ENCODE results near the gene C1orf198.
"Not testable (repeated sequence)": the region's sequence is repeated elsewhere in the genome, so short reads cannot be mapped to it uniquely, and the experiment has no call there.

C1orf198 gene

DNA sequence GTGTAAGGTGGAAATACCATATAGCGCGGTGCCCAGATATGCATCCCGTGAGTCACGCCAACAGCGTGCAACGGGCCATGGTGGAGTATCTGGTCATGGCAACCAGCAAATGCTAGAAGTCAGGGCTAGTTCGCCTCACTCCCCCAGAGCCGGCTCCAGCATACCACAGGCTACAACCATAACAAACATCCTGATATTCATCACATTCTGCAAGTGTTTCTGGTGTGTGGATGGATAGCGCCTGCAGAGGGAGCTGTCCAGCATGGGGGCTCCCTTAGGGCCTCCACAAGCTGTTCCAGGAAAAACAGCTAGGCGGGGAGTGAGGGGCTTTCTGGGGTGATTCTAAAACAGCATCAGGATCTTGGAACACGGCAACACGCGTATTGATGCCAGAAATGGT is 6.8 kb downstream of the C1orf198 start:
- DNase-seq (ENCODE audit: low read depth in 3 of 3, low spot score in 1 of 3): no peak

DNA sequence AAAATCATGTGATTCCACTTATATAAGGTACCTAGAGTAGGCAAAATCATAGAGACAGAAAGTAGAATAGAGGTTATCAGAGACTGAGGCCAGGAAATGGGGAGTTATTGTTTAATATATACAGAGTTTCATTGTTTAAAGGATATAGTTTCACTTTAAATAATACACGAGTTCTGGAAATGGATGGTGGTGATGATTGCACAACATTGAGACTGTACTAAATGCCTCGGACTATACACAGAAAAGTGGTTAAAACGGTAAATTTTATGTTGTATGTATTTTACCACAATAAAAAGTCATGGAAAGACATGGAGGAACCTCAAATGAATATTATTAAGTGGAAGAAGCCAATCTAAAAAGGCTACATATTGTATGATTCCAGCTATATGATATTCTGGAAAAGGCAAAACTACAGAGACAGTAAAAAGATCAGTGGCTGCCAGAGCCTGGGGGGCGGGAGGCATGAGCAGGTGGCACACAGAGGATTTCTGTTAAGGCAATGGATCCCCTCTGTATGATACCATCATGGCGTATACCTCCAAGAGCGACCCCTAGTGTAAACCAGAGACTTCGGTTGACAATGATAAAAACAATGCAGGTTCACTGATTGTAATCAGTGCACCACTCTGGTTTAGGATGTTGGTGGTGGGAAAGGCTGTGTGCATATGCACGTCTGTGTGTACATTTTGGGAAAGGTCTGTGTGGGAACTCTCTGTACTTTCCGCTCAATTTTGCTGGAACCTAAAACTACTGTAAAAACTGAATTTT is 7.5 kb downstream of the C1orf198 start:
- no peak for DNase-seq (ENCODE audit: low read depth in 3 of 3, low spot score in 1 of 3)

DNA sequence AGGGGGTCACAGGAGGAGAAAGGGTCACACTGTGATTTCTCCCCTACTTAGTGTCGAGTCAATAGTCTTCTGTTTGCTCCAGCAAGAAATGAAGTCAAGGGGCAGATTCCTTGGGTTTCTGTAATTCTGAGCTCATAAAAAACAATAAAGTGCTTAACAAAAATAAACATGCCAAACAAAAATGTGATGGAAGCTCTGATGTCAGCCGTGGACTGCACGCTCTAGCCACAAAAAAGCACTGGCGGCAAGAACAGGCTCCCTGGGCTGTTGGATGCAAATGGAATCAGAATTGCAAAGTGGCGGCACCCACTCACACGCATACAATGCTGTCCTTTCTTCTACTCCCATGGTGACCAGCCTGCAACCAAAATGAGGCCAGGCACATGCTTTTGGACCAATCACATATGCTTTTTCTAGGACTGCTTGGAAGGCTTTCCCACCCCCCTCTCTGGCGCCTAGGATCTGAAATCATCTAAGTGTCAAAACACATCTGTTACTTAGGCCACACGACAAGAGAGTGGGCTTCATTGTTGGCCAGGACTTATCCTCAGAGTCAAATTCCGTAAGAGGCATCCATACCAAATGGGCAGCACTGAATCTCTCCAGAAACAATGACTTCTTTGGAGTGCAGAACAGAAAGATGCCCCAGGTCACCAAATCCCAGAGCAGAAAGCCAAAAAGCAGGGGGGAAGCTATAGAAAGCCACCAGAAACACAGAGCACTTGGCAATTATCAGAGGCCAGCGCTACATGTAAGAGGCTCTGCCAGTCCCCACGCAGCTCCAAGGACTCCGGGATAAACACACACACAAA is 9.2 kb downstream of the C1orf198 start:
- DNase-seq (ENCODE audit: low read depth in 3 of 3, low spot score in 1 of 3): no peak

DNA sequence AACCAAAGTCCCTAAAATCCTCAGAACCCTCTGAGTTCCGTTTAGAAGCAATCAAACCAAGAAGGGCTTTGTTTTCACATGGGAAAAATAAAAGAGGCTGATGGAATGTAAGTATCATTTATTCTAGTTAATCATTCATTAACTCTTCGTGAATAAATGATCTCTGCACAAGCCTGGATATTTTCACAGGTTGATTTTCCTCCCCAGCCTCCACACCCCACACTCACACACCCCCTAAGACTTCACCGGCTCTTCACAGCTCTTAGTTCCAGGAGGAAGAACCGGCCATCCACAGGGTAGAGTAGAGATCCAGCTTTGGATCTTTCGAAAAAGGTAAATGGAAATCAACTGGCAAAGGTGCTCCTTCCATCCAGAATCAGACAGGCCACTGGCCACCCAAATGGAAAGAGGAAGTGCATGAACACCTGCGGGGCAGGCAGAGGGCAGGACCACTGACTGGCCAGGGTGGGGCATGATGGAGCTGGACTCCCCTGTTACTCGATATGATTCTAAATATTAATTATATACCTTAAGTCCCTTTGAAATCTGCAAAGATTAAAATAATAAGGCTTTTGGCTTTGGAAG is 10.0 kb downstream of the C1orf198 start:
- DNase-seq (ENCODE audit: low read depth in 3 of 3, low spot score in 1 of 3): no peak

DNA sequence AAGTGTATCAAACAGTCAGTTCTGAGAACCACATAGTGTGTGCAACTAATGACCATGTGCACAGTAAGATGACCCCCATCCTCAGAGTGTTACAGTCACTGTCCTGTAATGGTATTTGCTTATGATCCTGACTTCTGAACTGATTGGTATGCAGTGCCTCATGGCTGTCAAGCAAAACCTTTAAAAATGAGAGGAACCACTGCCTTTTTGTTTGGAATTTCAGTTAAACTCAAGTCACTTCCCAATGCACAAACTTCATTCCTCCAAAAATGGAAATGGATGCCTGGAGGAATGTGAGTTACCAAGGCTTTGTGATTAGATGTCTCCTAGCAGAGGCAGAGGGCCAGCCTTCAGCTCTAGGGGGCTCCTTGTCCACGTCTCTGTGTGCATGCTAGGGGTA is 10.5 kb downstream of the C1orf198 start:
- DNase-seq (ENCODE audit: low read depth in 3 of 3, low spot score in 1 of 3): no peak

DNA sequence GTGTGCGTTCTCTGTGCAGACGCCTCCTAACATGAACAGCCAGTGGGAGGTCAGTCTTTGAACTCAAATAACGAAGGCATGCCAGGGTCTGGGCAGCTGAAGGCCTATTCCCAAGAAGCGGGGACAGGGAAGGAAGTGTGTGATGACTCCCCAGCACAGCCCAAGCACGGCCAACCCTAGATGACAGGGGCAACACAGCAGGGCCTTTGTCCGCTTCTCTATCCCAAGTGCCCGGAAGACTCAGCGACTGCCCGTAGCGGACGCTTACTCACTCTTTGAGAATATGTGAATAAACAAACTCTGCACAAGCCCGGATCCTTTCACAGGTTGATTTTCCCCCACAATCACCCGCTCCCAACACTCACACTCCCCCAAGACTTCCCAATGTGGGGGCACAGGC is 11.2 kb downstream of the C1orf198 start:
- no peak for DNase-seq (ENCODE audit: low read depth in 3 of 3, low spot score in 1 of 3)

DNA sequence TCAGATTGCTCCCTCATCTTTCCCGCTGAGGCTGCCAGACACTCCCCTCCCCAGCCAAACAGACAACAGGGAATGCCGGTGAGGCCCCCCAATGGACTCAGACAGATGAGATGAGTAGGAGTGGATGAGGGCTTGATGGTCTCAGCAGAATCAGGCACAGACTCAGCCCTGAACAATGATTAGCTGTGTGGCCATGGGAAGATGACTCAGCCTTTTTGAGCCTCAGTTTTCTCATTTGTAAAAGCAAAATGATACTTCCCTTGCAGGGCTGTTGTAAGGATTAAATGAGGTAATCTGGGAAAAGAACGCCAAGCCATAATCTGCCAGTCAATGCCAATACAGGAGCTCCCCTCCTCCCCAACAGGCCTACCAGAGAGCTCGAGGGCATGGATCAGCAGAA is 12.4 kb downstream of the C1orf198 start:
- DNase-seq (ENCODE audit: low read depth in 3 of 3, low spot score in 1 of 3): no peak

DNA sequence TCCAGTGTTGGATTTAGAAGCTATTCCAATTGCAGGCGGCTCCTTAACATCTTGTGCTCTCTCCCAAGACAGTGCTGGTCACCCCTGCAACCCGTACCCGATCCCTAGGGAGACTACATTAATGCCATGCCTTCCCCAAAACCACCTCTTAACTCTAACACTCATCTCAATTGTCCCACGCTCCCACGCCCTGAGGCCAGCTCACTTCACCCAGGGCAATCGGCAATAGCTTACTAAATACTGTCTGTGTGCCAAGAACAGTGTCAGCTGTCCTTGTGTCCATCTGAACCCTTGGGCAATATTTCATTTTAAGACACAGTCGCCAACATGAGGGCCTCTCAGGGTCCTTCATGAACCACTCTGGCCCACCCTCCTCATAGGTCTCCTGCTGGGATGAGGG is 13.9 kb downstream of the C1orf198 start:
- DNase-seq (ENCODE audit: low read depth in 3 of 3, low spot score in 1 of 3): no peak

DNA sequence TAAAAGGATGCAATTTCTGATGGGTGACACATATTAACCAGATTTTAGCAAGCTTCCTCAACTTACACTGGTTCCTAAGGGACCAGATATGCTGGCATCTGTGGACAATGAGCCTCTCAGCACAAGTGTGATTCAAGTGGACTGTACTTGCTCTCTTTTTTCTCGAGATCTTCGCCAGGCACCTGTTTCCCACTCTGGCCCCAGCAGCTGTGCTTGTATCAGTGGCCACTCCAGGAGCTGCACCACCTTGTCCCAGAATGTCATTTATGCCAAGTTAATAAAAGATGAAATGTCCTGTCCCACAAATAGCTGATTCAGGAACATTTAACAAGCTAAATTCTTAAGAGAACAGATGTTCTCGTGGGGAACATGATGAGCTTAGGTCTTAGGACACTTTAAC is 14.6 kb downstream of the C1orf198 start:
- no peak for DNase-seq (ENCODE audit: low read depth in 3 of 3, low spot score in 1 of 3)

DNA sequence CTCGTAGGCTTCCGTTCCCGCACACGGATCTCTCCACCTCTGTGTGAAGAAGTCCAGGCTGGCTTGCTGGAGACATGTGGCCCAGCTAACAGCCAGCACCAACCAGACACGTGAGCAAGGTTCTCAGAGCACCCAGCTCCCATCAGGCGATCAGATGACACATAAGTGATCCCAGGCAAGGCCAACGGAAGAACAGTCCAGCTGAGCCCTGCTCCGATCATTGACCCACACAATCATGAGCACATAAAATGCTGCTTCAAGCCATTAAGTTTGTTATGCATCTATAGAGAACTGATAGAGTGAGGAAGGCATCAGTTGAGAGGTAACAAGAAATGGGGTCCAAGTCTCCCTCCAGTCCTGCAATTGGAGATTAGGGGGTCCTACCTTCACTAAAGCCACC is 15.4 kb downstream of the C1orf198 start:
- no peak for DNase-seq (ENCODE audit: low read depth in 3 of 3, low spot score in 1 of 3)

DNA sequence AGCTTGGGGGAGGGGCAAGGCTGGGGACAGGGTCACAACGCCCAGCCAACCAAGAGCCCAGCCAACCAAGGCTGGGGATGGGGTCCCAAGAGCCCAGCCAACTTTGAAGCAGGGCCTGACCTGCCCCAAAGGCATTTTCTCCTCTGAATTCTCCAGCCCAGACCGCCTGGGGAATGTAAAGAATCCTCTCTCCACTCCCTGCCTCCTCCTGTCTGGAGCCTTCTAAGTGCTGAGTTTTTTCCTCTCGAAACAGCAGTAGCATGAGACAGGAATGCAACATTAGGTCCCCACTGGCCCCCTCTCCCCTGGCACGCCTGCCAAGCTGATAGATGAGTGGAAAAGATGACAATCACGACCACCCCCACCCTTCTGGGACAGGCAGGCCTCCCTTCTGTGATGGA is 17.0 kb downstream of the C1orf198 start:
- no peak for DNase-seq (ENCODE audit: low read depth in 3 of 3, low spot score in 1 of 3)

DNA sequence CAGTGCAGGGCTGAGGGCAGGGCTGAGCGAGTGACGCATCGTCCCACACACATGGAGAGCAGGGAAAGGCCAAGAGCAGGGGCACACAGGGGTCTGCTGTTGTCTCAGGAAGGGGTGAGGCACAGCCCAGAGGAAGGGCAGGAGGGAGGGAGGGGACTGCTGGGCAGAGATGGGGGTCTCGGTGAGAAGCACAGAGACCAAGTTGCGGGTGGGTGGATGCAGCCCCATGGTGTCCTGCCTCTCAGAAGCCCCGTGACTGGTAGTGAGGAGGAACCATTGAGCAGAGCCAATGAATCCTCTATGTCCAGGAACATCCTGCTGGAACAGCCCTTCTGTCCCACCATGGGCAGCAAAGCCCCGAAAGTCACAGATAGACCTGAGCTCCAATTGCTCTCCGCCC is 17.8 kb downstream of the C1orf198 start:
- DNase-seq (ENCODE audit: low read depth in 3 of 3, low spot score in 1 of 3): no peak

DNA sequence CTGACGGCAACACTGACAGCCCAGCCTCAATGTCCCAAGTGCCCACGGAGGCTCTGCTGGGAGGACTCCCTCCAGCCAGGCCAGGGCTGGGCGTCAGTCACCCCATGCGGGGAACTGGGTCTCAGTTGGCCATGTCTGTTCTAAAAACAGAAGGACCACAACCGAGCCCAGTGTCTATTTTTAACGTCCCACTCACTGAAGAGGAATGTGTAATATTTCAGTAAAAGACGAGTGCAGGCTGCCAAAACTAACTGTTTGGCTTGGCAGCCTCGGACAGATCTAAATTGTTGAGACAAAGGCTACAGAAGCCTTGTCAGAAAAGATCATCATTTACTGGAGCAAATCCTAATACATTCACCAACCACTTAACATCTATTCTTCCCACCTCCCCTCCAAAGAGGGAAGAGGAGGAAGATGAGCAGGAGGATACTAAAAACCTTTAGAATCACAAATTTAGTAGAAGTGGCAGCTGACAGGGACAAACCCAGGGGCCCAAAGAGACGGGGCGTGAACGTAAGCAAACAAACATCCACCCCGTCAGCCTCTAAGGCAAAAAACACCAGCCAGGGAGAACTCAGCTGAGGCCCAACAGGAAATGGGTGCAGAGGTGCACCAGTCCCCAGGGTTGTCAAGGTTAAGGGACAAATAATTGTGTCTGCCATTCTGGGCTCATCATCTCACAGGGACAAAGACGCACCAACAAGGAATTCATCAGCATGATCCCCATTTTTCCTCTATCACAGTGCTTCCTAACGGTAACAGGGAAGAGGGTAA is 18.7 kb downstream of the C1orf198 start:
- no peak for DNase-seq (ENCODE audit: low read depth in 3 of 3, low spot score in 1 of 3)

DNA sequence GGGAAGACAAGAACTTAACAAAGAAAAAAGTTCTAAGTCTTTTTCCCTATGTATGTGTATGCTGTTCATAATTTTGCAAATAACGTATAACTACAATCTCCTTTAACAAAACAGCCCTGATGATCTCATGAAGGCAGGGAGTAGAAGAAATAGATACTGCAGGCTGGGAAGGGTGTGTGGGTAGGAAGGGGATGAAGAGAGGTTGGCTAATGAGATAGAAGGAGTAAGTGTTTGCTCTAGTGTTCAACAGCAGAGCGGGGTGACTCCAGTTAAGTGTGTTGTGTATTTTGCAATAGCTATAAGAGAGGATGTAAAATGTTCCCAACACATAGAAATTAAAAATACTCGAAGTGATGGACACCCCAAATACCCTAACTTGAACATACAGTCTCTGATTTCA is 20.1 kb downstream of the C1orf198 start:
- no peak for DNase-seq (ENCODE audit: low read depth in 3 of 3, low spot score in 1 of 3)

DNA sequence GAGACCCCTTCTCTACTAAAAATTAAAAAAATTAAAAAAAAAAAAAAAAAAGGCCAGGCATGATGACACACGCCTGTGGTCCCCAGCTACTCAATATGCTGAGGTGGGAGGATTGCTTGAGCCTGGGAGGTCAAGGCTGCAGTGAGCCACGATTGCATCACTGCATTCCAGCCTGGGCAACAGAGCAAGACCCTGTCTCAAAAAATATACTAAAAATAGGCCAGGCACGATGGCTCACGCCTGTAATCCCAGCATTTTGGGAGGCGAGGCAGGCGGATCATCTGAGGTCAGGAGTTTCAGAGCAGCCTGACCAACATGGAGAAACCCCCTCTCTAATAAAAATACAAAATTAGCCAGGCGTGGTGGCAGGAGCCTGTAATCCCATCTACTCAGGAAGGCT is 23.1 kb downstream of the C1orf198 start:
- DNase-seq (ENCODE audit: low read depth in 3 of 3, low spot score in 1 of 3): not testable (repeated sequence)

DNA sequence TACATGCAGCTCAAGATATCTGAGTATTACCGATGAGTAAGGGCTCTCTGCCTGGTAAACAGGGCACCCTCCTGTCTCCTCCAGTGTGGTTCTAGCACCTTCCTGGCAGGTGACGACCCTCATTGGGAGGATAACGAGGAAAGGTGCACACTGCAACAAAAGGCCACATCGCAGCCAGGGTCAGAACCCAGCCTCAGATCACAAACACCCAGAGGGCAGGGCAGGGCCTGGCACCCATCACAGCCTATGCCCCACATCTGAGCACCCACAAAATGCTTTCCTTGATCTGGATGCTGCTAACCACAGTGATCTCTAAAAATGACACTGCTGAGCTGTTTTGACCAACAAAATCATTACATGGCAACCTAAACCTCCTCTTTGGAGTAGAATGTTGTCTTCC is 23.8 kb downstream of the C1orf198 start:
- no peak for DNase-seq (ENCODE audit: low read depth in 3 of 3, low spot score in 1 of 3)

DNA sequence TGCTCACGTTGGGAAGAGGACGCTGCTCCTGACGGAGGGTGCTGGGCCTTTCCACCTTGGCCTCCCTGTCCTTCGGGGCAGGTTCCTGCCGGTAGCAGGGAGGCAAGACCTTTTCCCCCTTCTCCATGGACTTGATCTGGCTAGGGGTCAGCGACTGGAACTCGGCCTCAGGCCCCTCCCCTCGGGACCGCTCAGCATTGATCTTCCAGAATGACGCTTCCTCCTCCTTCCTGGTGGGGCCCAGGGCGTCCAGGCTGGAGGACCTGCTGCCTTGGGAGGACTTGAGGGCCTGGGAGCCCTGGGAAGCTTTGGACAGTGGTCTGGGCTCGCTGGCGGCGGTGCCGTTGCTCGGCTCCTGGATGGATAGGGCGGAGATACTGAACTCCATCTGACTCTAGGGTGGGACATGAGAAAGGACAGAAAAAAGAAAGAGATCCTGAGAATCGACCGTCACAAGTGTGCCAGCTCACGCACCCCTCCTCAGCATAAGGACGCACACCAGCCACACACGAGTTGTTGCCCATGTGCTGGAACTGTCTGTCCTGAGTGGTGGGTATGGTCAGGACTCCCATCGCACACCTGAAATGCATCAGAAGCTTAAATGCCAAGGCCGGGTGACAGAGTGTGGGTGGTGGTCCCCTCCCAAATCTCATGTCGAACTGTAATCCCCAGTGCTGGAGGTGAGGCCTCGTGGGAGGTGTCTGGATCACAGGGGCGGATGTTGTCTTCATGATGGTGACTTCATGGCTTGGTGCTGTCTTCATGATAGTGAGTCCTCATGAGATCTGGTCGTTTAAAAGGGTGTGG is 24.6 kb downstream of the C1orf198 start:
- no peak for DNase-seq (ENCODE audit: low read depth in 3 of 3, low spot score in 1 of 3)

DNA sequence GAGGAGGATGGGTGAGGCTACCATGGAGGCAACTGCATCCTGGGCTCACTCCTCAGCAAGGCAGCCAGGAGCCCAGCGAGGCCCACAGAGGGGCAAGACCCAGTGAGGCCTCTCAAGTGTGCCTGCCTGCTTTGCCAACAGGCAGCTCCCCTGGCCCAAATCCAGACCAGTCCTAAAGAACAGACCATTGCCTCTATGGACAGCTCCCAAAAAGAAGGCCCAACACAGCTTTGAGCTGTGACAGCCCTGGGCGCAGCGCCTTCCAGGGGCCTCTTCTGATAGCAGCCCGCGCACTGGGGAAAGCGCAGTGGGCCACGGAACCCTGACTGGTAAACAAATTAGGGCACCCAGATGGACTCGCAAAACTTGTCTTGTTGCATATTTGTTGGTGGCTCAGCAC is 25.5 kb downstream of the C1orf198 start:
- no peak for DNase-seq (ENCODE audit: low read depth in 3 of 3, low spot score in 1 of 3)

DNA sequence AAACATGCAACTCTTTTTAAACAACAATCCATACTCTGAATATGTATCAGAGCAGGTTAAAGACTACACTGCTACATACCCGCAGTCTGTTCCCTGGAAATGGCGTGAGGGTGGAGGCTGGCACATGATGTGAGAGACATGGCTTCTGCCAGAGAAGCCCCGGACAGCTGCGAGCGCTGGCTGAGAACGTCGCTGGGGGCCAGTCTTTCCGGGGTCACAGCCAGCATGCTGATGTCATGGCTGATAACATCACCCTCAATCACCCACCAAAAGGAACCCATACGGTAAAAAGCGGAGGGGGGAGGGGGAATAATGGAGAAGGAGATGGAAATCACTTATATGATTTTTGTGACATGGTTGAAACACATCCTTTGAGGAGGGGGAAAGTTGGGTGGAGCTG is 29.1 kb downstream of the C1orf198 start:
- no peak for DNase-seq (ENCODE audit: low read depth in 3 of 3, low spot score in 1 of 3)

DNA sequence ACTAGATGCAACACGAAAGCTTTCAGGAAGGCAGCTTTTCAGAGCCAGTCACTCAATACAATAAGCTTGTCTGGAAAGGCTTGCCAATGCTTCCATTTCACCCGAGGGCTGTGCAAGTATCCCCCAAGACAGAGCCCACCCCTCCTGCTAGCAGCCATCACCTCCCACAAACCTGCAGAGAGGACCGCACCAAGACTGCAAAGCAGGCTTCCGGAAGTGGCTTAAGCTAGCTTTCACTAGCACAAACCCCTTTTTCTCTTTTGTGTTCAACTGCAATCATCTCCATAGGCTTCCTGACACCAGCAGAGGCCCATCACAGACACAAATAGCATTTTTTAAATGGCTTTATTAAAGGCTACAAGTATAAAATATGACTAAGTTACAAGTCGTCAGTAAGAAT is 31.5 kb downstream of the C1orf198 start:
- no peak for DNase-seq (ENCODE audit: low read depth in 3 of 3, low spot score in 1 of 3)

DNA sequence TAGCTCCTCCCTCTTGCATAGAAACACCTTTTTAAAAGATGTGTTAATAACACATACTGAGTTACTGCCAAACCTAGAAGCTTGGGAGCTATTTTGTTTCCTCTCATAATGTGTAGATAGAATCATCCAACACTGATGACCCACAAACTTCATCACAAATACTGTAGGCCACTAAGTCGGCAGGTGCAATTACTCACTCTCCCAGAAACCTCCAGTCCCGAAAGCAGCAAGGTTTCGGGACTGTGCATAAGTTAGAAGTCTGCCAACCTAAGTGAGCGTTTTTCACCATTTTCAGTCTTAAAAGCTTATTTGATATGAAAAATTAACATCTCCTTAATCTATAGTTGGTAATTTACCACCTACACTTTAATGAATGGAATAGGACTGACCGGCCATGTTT is 32.0 kb downstream of the C1orf198 start:
- no peak for DNase-seq (ENCODE audit: low read depth in 3 of 3, low spot score in 1 of 3)
